ENCODE measurements around the gene B3GNT5. TPM values are rescaled to one million over a fixed set of nuclear protein-coding genes. Genes with fewer than 3 reads are reported as not detected.

B3GNT5 gene
- total and polyA plus RNA-seq, 2 donors (not counting 1 experiment from before 2014, with no cell fraction given): 0.07 to 0.37 TPM

- no peak for TF ChIP-seq EZH2 (IDR thresholded peaks at IDR 0.05; ENCODE audit: borderline replicate concordance, insufficient read depth, low read depth, low read length, poor library complexity, severe bottlenecking)
- TF ChIP-seq CTCF (IDR thresholded peaks at IDR 0.05): no peak
- no peak overlapping the region for H3K27ac Mint-ChIP-seq
- no peaks in the 10 kb centered on the region for H3K79me2 ChIP-seq (ENCODE audit: control insufficient read depth, insufficient read depth, low read length)
- H3K9me3 ChIP-seq (ENCODE audit: control extremely low read depth in 1 of 3, control insufficient read depth in 2 of 3, insufficient read depth in 1 of 3, low read length in 2 of 3): no peaks in the 10 kb centered on the region
- peaks cover 6% of the 10 kb centered on the region for H3K27me3 Mint-ChIP-seq
- no peaks in the 10 kb centered on the region for H3K9me3 Mint-ChIP-seq (ENCODE audit: insufficient read depth)
- WGBS (ENCODE audit: insufficient coverage): 100% methylated on average over 5 of the region's 6 CpGs
- intact Hi-C loops (cut with micrococcal nuclease): no loop called here
- no peak overlapping the region for H3K4me2 ChIP-seq (replicated peaks; ENCODE audit: low read depth, low read length, poor library complexity, severe bottlenecking)
- ATAC-seq (ENCODE audit: low read depth): no peak
- no peak overlapping the region for H2AFZ ChIP-seq (ENCODE audit: insufficient read depth, low read depth, low read length, poor library complexity, severe bottlenecking)
- H3K9ac ChIP-seq (ENCODE audit: low read length): no peak overlapping the region
- no peak overlapping the region for H3K4me3 Mint-ChIP-seq
- no peak overlapping the region for H3K27ac ChIP-seq (ENCODE audit: low read length in 2 of 2)
- H4K20me1 ChIP-seq (ENCODE audit: control insufficient read depth, insufficient read depth, low read length, poor library complexity, severe bottlenecking): no peaks in the 10 kb centered on the region
- no peaks in the 10 kb centered on the region for H3K4me1 Mint-ChIP-seq
- POLR2A ChIA-PET: no interaction called here
- no peaks in the 10 kb centered on the region for H3K36me3 ChIP-seq (replicated peaks in 1 of 2; ENCODE audit: control extremely low read depth in 1 of 2, control insufficient read depth in 1 of 2, extremely low read depth in 1 of 2, insufficient read depth in 2 of 2, low read length in 1 of 2)
- H3K4me3 ChIP-seq (ENCODE audit: control extremely low read depth in 1 of 5, extremely low read depth in 1 of 5, insufficient read depth in 1 of 5, low read depth in 2 of 5, low read length in 4 of 5): no peak overlapping the region
- DNase-seq: no peak
- CTCF ChIA-PET: interaction anchor here (0.6 kb wide), 1 partner anchor 94 kb away, joined by 4 read pairs; no protein-coding TSS in a partner anchor
- no peaks in the 10 kb centered on the region for H3K4me1 ChIP-seq (ENCODE audit: control insufficient read depth in 2 of 2, insufficient read depth in 2 of 2, low read length in 2 of 2)
- H3K27me3 ChIP-seq (replicated peaks in 1 of 4; ENCODE audit: control extremely low read depth in 1 of 4, control insufficient read depth in 3 of 4, insufficient read depth in 4 of 4, low read length in 3 of 4): peaks cover 0 to 5% (median 2%) of the 10 kb centered on the region in 4 experiments
Observed at GRCh38 chr3:183300996-183301562, 48.0 kb downstream of the B3GNT5 start.

- Mint-ChIP-seq H3K9me3 (ENCODE audit: insufficient read depth) (no peaks in the 10 kb centered on the region), H3K4me3 (no peak overlapping the region), H3K4me1 (peaks cover 9% of the 10 kb centered on the region), H3K27me3 (peaks cover 8% of the 10 kb centered on the region), H3K27ac (no peak overlapping the region)
- Histone ChIP-seq H3K9me3 (ENCODE audit: control extremely low read depth in 1 of 3, control insufficient read depth in 2 of 3, insufficient read depth in 1 of 3, low read length in 2 of 3) (no peaks in the 10 kb centered on the region), H3K27me3 (replicated peaks in 1 of 4; ENCODE audit: control extremely low read depth in 1 of 4, control insufficient read depth in 3 of 4, insufficient read depth in 4 of 4, low read length in 3 of 4) (peaks cover 0 to 3% (median 0%) of the 10 kb centered on the region in 4 experiments), H2AFZ (ENCODE audit: insufficient read depth, low read depth, low read length, poor library complexity, severe bottlenecking) (no peak overlapping the region), H3K9ac (ENCODE audit: low read length) (no peak overlapping the region), H4K20me1 (ENCODE audit: control insufficient read depth, insufficient read depth, low read length, poor library complexity, severe bottlenecking) (no peaks in the 10 kb centered on the region), H3K27ac (ENCODE audit: low read length in 2 of 2) (no peak overlapping the region), H3K36me3 (replicated peaks in 1 of 2; ENCODE audit: control extremely low read depth in 1 of 2, control insufficient read depth in 1 of 2, extremely low read depth in 1 of 2, insufficient read depth in 2 of 2, low read length in 1 of 2) (no peaks in the 10 kb centered on the region), H3K79me2 (ENCODE audit: control insufficient read depth, insufficient read depth, low read length) (no peaks in the 10 kb centered on the region), H3K4me1 (ENCODE audit: control insufficient read depth in 2 of 2, insufficient read depth in 2 of 2, low read length in 2 of 2) (peaks cover 7 to 8% of the 10 kb centered on the region in 2 donors), H3K4me3 (ENCODE audit: control extremely low read depth in 1 of 5, extremely low read depth in 1 of 5, insufficient read depth in 1 of 5, low read depth in 2 of 5, low read length in 4 of 5) (no peak overlapping the region), H3K4me2 (replicated peaks; ENCODE audit: low read depth, low read length, poor library complexity, severe bottlenecking) (no peak overlapping the region)
- ChIA-PET POLR2A (no interaction called here), CTCF (no interaction called here)
- no peak for TF ChIP-seq EZH2 (IDR thresholded peaks at IDR 0.05; ENCODE audit: borderline replicate concordance, insufficient read depth, low read depth, low read length, poor library complexity, severe bottlenecking)
- TF ChIP-seq CTCF (IDR thresholded peaks at IDR 0.05): no peak
- intact Hi-C loops (cut with micrococcal nuclease): no loop called here
- 69% methylated on average over 6 of the region's 8 CpGs for WGBS (ENCODE audit: insufficient coverage)
- ATAC-seq (ENCODE audit: low read depth) (no peak), DNase-seq (no peak)
Observed at GRCh38 chr3:183301937-183302580, 49.0 kb downstream of the B3GNT5 start.

Data from B cell (primary cell).